GM12801 (cell line): ENCODE measurements around the gene CD9.

Experiments used
- CTCF ChIP-seq: IDR thresholded peaks from one replicate; pipeline ENCODE4 v1.5.1; 2011; ENCODE audit warnings: control low read depth; ENCODE audit not compliant: insufficient read length; ENCODE audit errors: extremely low read depth

CD9 gene

GRCh38 chr12:6262211-6262610 lies 62.0 kb downstream of the CD9 start:
- no peak for TF ChIP-seq CTCF

GRCh38 chr12:6262623-6263022 lies 62.4 kb downstream of the CD9 start:
- TF ChIP-seq CTCF, result no peak

GRCh38 chr12:6263931-6264330 lies 63.7 kb downstream of the CD9 start:
- TF ChIP-seq CTCF, result no peak

GRCh38 chr12:6264402-6265037 lies 64.3 kb downstream of the CD9 start:
- no peak for TF ChIP-seq CTCF

GRCh38 chr12:6265038-6265405 lies 64.8 kb downstream of the CD9 start:
- no peak for TF ChIP-seq CTCF

- no peak for TF ChIP-seq CTCF
These were observed 66.4 kb downstream of the CD9 start for GRCh38 chr12:6266541-6266966.

- no peak for TF ChIP-seq CTCF
These were observed 66.9 kb downstream of the CD9 start for GRCh38 chr12:6266971-6267721.
